Prostate gland (tissue), 2 donors: ENCODE measurements around the gene GRK4.

Source experiments
- CTCF ChIP-seq, 4 experiments: fragments of 200-600 bp in 2 of 4; fragments of 450-650 bp in 2 of 4; sonication (generic) in 2 of 4; IDR thresholded peaks; 1 replicate in 3 of 4; 2 replicates in 1 of 4; pipeline ENCODE4 v1.5.1; 2016 to 2019; ENCODE audit warnings: antibody characterized with exemption in 4 of 4, mild to moderate bottlenecking in 2 of 4, moderate library complexity in 2 of 4
- POLR2AphosphoS5 ChIP-seq: sonication (generic); formaldehyde crosslinking; IDR thresholded peaks from one replicate; pipeline ENCODE4 v1.6.1; 2017; ENCODE audit warnings: antibody characterized with exemption

DNA sequence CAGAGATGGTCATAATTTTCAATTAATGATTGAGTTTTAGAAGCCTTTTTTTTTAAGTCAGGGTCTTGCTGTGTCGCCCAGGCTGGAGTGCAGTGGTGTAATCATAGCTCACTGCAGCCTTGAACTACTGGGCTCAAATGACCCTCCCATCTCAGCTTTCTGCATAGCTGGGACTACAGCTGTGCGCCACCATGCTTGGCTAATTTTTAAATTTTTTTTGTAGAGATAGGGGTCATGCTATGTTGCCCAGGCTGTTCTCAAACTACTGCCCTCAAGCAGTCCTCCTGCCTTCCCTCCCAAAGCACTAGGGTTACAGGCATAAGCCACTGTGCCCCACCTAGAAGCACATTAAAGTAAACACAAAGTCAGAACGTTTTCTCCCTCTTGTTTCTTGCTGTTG is 59.3 kb downstream of the GRK4 start:
- no peak for TF ChIP-seq POLR2AphosphoS5
- TF ChIP-seq CTCF (IDR thresholded peaks at IDR 0.05), result no peak
